Hepatocyte (in vitro differentiated cells): ENCODE data around the gene VRK3. TPM values are rescaled to one million over a fixed set of nuclear protein-coding genes. Genes with fewer than 3 reads are reported as not detected.
A peak's percentile ranks its signal among the peaks of the same experiment; 100 is the strongest.

Experiments used
- DNase-seq: peaks from one replicate; pipeline ENCODE4 v3.0.0-alpha.2; 2016; ENCODE audit warnings: low spot score
- H2AFZ ChIP-seq: fragments of 200-600 bp; sonication (generic); 2 replicates; pipeline ENCODE4 v1.6.0; 2016; ENCODE audit warnings: antibody characterized with exemption, mild to moderate bottlenecking
- H3K27ac ChIP-seq: fragments of 200-600 bp; sonication (generic); 2 replicates; pipeline ENCODE4 v1.5.1; 2016; ENCODE audit warnings: mild to moderate bottlenecking
- H3K27me3 ChIP-seq: fragments of 200-600 bp; sonication (generic); 2 replicates; pipeline ENCODE4 v1.6.1; 2016
- H3K36me3 ChIP-seq: fragments of 200-600 bp; sonication (generic); replicated peaks from 2 replicates; pipeline ENCODE4 v1.5.1; 2016; ENCODE audit warnings: low read depth; ENCODE audit not compliant: insufficient read depth
- H3K4me1 ChIP-seq: fragments of 200-600 bp; sonication (generic); 2 replicates; pipeline ENCODE4 v1.5.1; 2016; ENCODE audit warnings: mild to moderate bottlenecking, moderate library complexity; ENCODE audit not compliant: insufficient read depth
- H3K4me2 ChIP-seq: fragments of 200-600 bp; sonication (generic); 2 replicates; pipeline ENCODE4 v1.6.0; 2016
- H3K4me3 ChIP-seq: fragments of 200-600 bp; sonication (generic); 2 replicates; pipeline ENCODE4 v1.5.1; 2016; ENCODE audit warnings: mild to moderate bottlenecking
- H3K79me2 ChIP-seq: fragments of 200-600 bp; sonication (generic); 2 replicates; pipeline ENCODE4 v1.6.0; 2017; ENCODE audit warnings: mild to moderate bottlenecking
- H3K9me2 ChIP-seq: fragments of 200-600 bp; sonication (generic); replicated peaks from 2 replicates; pipeline ENCODE4 v1.6.0; 2017; ENCODE audit warnings: mild to moderate bottlenecking; ENCODE audit not compliant: insufficient read depth
- H3K9me3 ChIP-seq: fragments of 200-600 bp; sonication (generic); 2 replicates; pipeline ENCODE4 v1.5.1; 2016; ENCODE audit warnings: low read depth, mild to moderate bottlenecking
- H4K20me1 ChIP-seq: fragments of 200-600 bp; sonication (generic); 2 replicates; pipeline ENCODE4 v1.6.0; 2016; ENCODE audit warnings: mild to moderate bottlenecking; ENCODE audit not compliant: insufficient read depth, poor library complexity, severe bottlenecking
- CTCF ChIP-seq: fragments of 200-600 bp; sonication (generic); IDR thresholded peaks from 2 replicates; pipeline ENCODE4 v1.5.1; 2016; ENCODE audit warnings: antibody characterized with exemption, mild to moderate bottlenecking; ENCODE audit not compliant: poor library complexity
- EZH2 ChIP-seq: fragments of 200-600 bp; sonication (generic); IDR thresholded peaks from 2 replicates; pipeline ENCODE4 v1.6.1; 2016; ENCODE audit warnings: antibody characterized with exemption, mild to moderate bottlenecking, borderline replicate concordance
- EZH2phosphoT487 ChIP-seq: fragments of 200-600 bp; sonication (generic); IDR thresholded peaks from one replicate; pipeline ENCODE4 v1.6.1; 2018; ENCODE audit warnings: antibody characterized with exemption, mild to moderate bottlenecking, low read depth, moderate library complexity; ENCODE audit not compliant: unreplicated experiment, severe bottlenecking
- WGBS: methylation state at CpG from one replicate; pipeline ENCODE4 v1.1.6; 2016; ENCODE audit warnings: low lambda C conversion rate; ENCODE audit errors: missing lambda C conversion rate; 5-methylcytosine and 5-hydroxymethylcytosine counted together
- polyA plus RNA-seq: library from polyadenylated mRNA; unstranded; fragments of >200 nt; fragmentation: Nextera tagmentation; extraction: Ambion mirVana; gene quantifications from 2 replicates; pipeline ENCODE4 v1.2.1, GENCODE V29; 2016
- total RNA-seq: library from RNA; depleted of rRNA; stranded (reverse); fragments of >200 nt; gene quantifications from 2 replicates; pipeline ENCODE4 v1.2.3, GENCODE V29; 2014

VRK3 gene
- total and polyA plus RNA-seq, 2 experiments from 2014 or later, result 39.7 to 42.3 TPM

- no peak overlapping the region for H3K27ac ChIP-seq
- peaks cover 4% of the 10 kb centered on the region for H3K36me3 ChIP-seq
- H3K9me3 ChIP-seq, result peaks cover 28% of the 10 kb centered on the region
- H4K20me1 ChIP-seq, result no peaks in the 10 kb centered on the region
- no peaks in the 10 kb centered on the region for H3K27me3 ChIP-seq
- DNase-seq, result no peak
- no peak overlapping the region for H2AFZ ChIP-seq
- no peaks in the 10 kb centered on the region for H3K79me2 ChIP-seq
- 97% methylated on average over 4 of the region's 4 CpGs for WGBS
- no peak overlapping the region for H3K4me3 ChIP-seq
- no peak for TF ChIP-seq CTCF
- TF ChIP-seq EZH2phosphoT487, result no peak
- no peak for TF ChIP-seq EZH2
- H3K4me1 ChIP-seq, result no peaks in the 10 kb centered on the region
- no peak overlapping the region for H3K4me2 ChIP-seq
- H3K9me2 ChIP-seq, result no peaks in the 10 kb centered on the region
Measured at GRCh38 chr19:50047671-50048070, 22.5 kb upstream of the VRK3 start.

GRCh38 chr19:50046649-50047503, 21.7 kb upstream of the VRK3 start:
- H3K9me2 ChIP-seq, result no peaks in the 10 kb centered on the region
- H3K79me2 ChIP-seq, result no peaks in the 10 kb centered on the region
- H3K36me3 ChIP-seq, result peaks cover 4% of the 10 kb centered on the region
- H2AFZ ChIP-seq, result no peak overlapping the region
- no peak overlapping the region for H3K27ac ChIP-seq
- peaks cover 30% of the 10 kb centered on the region for H3K9me3 ChIP-seq
- no peaks in the 10 kb centered on the region for H3K4me1 ChIP-seq
- TF ChIP-seq CTCF, result peak; percentile 9
- TF ChIP-seq EZH2, result no peak
- DNase-seq, result no peak
- no peak overlapping the region for H3K4me2 ChIP-seq
- 97% methylated on average over 14 of the region's 14 CpGs for WGBS
- no peaks in the 10 kb centered on the region for H4K20me1 ChIP-seq
- no peak overlapping the region for H3K4me3 ChIP-seq
- no peaks in the 10 kb centered on the region for H3K27me3 ChIP-seq

GRCh38 chr19:50044922-50045321, 19.8 kb upstream of the VRK3 start:
- Histone ChIP-seq H3K27ac (no peak overlapping the region), H3K27me3 (no peaks in the 10 kb centered on the region), H3K4me2 (no peak overlapping the region), H3K79me2 (no peaks in the 10 kb centered on the region), H3K9me3 (peaks cover 30% of the 10 kb centered on the region), H4K20me1 (no peaks in the 10 kb centered on the region), H3K4me3 (no peak overlapping the region), H3K4me1 (no peaks in the 10 kb centered on the region), H3K36me3 (peaks cover 4% of the 10 kb centered on the region), H3K9me2 (no peaks in the 10 kb centered on the region), H2AFZ (no peak overlapping the region)
- over 99% methylated on average over 7 of the region's 7 CpGs for WGBS
- TF ChIP-seq EZH2 (no peak), EZH2phosphoT487 (no peak), CTCF (no peak)
- DNase-seq, result no peak
